ENCODE data around the gene SLC2A4RG. TPM values are rescaled to one million over a fixed set of nuclear protein-coding genes. Genes with fewer than 3 reads are reported as not detected.

SLC2A4RG gene
- total and polyA plus RNA-seq, 12 donors = 7.9 to 210 (median 47.9) TPM

- H3K27ac ChIP-seq = peak overlapping the region in 4 of 5 donors; percentile 80 to 93 (median 90)
- peak in 6 of 7 donors; percentile 20 to 60 (median 40) for DNase-seq
- no peaks in the 10 kb centered on the region for H3K27me3 ChIP-seq
- intact Hi-C loops (cut with DNase I) = loop anchor here in 1 of 2 donors (10.0 kb wide), 1 partner anchor 146 kb away; no protein-coding TSS in a partner anchor
- TF ChIP-seq POLR2A (IDR thresholded peaks at IDR 0.05) = no peak
- TF ChIP-seq CTCF (IDR thresholded peaks at IDR 0.05) = no peak
- peaks cover 19 to 22% of the 10 kb centered on the region in 2 donors for H3K4me1 ChIP-seq (replicated peaks in 1 of 2)
- WGBS, 4 donors = 22 to 49% (median 35%) methylated on average over 23 to 67 of the region's 67 CpGs
- no peaks in the 10 kb centered on the region for H3K9me3 ChIP-seq (replicated peaks in 1 of 3)
- peaks cover 0 to 61% of the 10 kb centered on the region in 2 donors for H3K36me3 ChIP-seq (replicated peaks in 1 of 2)
- peak overlapping the region in 3 of 4 donors; percentile 79 to 95 (median 88) for H3K4me3 ChIP-seq
These were observed 31.1 kb upstream of the SLC2A4RG start for GRCh38 chr20:63708301-63709148.

GRCh38 chr20:63709149-63709527 lies 30.4 kb upstream of the SLC2A4RG start:
- no peak for TF ChIP-seq CTCF (IDR thresholded peaks at IDR 0.05)
- TF ChIP-seq POLR2A (IDR thresholded peaks at IDR 0.05) = no peak
- intact Hi-C loops (cut with DNase I) = loop anchor here in 1 of 2 donors (10.0 kb wide), 1 partner anchor 146 kb away; no protein-coding TSS in a partner anchor
- Histone ChIP-seq H3K4me1 (replicated peaks in 1 of 2) (peaks cover 19 to 22% of the 10 kb centered on the region in 2 donors), H3K36me3 (replicated peaks in 1 of 2) (peaks cover 0 to 55% of the 10 kb centered on the region in 2 donors), H3K27ac (no peak overlapping the region), H3K27me3 (no peaks in the 10 kb centered on the region), H3K4me3 (peak overlapping the region in 1 of 4 donors; percentile 95), H3K9me3 (replicated peaks in 1 of 3) (no peaks in the 10 kb centered on the region)
- DNase-seq = peak in 3 of 7 donors; percentile 17 to 52 (median 20)
- WGBS, 4 donors = 88 to 91% (median 89%) methylated on average over 17 of the region's 17 CpGs

GRCh38 chr20:63711085-63711645 lies 28.4 kb upstream of the SLC2A4RG start:
- H3K4me3 ChIP-seq = no peak overlapping the region
- no peak overlapping the region for H3K27ac ChIP-seq
- intact Hi-C loops (cut with DNase I) = no loop called here
- H3K36me3 ChIP-seq (replicated peaks in 1 of 2) = peaks cover 0 to 41% of the 10 kb centered on the region in 2 donors
- H3K4me1 ChIP-seq (replicated peaks in 1 of 2) = peaks cover 19 to 20% of the 10 kb centered on the region in 2 donors
- WGBS, 4 donors = 78 to 85% (median 82%) methylated on average over 11 to 12 of the region's 12 CpGs
- H3K9me3 ChIP-seq (replicated peaks in 1 of 3) = peaks cover 0 to 9% (median 0%) of the 10 kb centered on the region in 3 donors
- DNase-seq = peak in 1 of 7 donors; percentile 48
- no peaks in the 10 kb centered on the region for H3K27me3 ChIP-seq
- TF ChIP-seq CTCF (IDR thresholded peaks at IDR 0.05) (no peak), POLR2A (IDR thresholded peaks at IDR 0.05) (no peak)

GRCh38 chr20:63712191-63712590 lies 27.4 kb upstream of the SLC2A4RG start:
- Histone ChIP-seq H3K9me3 (replicated peaks in 1 of 3) (peaks cover 0 to 9% (median 0%) of the 10 kb centered on the region in 3 donors), H3K27me3 (no peaks in the 10 kb centered on the region), H3K4me1 (replicated peaks in 1 of 2) (peaks cover 11 to 12% of the 10 kb centered on the region in 2 donors), H3K36me3 (replicated peaks in 1 of 2) (peaks cover 0 to 40% of the 10 kb centered on the region in 2 donors), H3K27ac (no peak overlapping the region), H3K4me3 (no peak overlapping the region)
- no peak for TF ChIP-seq POLR2A (IDR thresholded peaks at IDR 0.05)
- no peak for TF ChIP-seq CTCF (IDR thresholded peaks at IDR 0.05)
- no peak for DNase-seq
- intact Hi-C loops (cut with DNase I) = no loop called here
- WGBS, 4 donors = 97 to 100% (median 99%) methylated on average over 1 of the region's 1 CpG

Measured in adrenal gland (tissue), 12 donors.